Hematopoietic multipotent progenitor cell treated with erythropoietin and hydrocortisone succinate and interleukin-3 and kit ligand, for 8 days (in vitro differentiated cells): Measurements from ENCODE around the gene PXT1.
"Not testable (repeated sequence)": the region's sequence is repeated elsewhere in the genome, so short reads cannot be mapped to it uniquely, and the experiment has no call there.

ENCODE experiments used
- DNase-seq: peaks from one replicate; pipeline ENCODE4 v3.0.0-alpha.2; 2015

Gene PXT1

GRCh38 chr6:36443471-36444428 lies 1.1 kb upstream of the PXT1 start:
- peak; percentile 40 for DNase-seq

- no peak for DNase-seq
Measured at GRCh38 chr6:36442103-36442670, 467 bp downstream of the PXT1 start.

GRCh38 chr6:36441307-36441894 lies 1.3 kb downstream of the PXT1 start:
- peak; percentile 98 for DNase-seq

- DNase-seq: no peak
Measured at GRCh38 chr6:36436466-36436865, 6.2 kb downstream of the PXT1 start.

GRCh38 chr6:36432151-36432671 lies 10.4 kb downstream of the PXT1 start:
- DNase-seq: no peak

- no peak for DNase-seq
Measured at GRCh38 chr6:36431197-36431596, 11.5 kb downstream of the PXT1 start.

GRCh38 chr6:36430351-36430750 lies 12.3 kb downstream of the PXT1 start:
- DNase-seq: no peak

GRCh38 chr6:36428911-36429310 lies 13.7 kb downstream of the PXT1 start:
- no peak for DNase-seq

GRCh38 chr6:36426622-36427021 lies 16.0 kb downstream of the PXT1 start:
- DNase-seq: no peak

GRCh38 chr6:36423101-36423824 lies 19.4 kb downstream of the PXT1 start:
- peak; percentile 98 for DNase-seq

GRCh38 chr6:36422714-36423100 lies 19.9 kb downstream of the PXT1 start:
- DNase-seq: no peak

GRCh38 chr6:36419310-36419709 lies 23.3 kb downstream of the PXT1 start:
- DNase-seq: no peak

- no peak for DNase-seq
Measured at GRCh38 chr6:36418558-36418957, 24.1 kb downstream of the PXT1 start.

- DNase-seq: no peak
Measured at GRCh38 chr6:36414481-36414880, 28.2 kb downstream of the PXT1 start.

- no peak for DNase-seq
Measured at GRCh38 chr6:36413489-36414480, 28.9 kb downstream of the PXT1 start.

GRCh38 chr6:36409718-36410117 lies 32.9 kb downstream of the PXT1 start:
- not testable (repeated sequence) for DNase-seq

GRCh38 chr6:36404164-36404563 lies 38.5 kb downstream of the PXT1 start:
- no peak for DNase-seq

- no peak for DNase-seq
Measured at GRCh38 chr6:36402481-36402880, 40.2 kb downstream of the PXT1 start.

- DNase-seq: no peak
Measured at GRCh38 chr6:36399970-36400369, 42.7 kb downstream of the PXT1 start.

- no peak for DNase-seq
Measured at GRCh38 chr6:36392621-36393020, 50.0 kb downstream of the PXT1 start.

- no peak for DNase-seq
Measured at GRCh38 chr6:36389353-36389752, 53.3 kb downstream of the PXT1 start.
